Stimulated activated CD4-positive, alpha-beta T cell treated with anti-CD3 and anti-CD28 coated beads, Interleukin-2, amount 100 ng/mL, for 48 hours (primary cell): ENCODE measurements around the gene PTPRH.
"Not testable (repeated sequence)": the region's sequence is repeated elsewhere in the genome, so short reads cannot be mapped to it uniquely, and the experiment has no call there.

ENCODE experiments used
- DNase-seq, 2 donors: peaks; one replicate each; pipeline ENCODE4 v3.0.0-alpha.2; 2020

PTPRH gene

DNA sequence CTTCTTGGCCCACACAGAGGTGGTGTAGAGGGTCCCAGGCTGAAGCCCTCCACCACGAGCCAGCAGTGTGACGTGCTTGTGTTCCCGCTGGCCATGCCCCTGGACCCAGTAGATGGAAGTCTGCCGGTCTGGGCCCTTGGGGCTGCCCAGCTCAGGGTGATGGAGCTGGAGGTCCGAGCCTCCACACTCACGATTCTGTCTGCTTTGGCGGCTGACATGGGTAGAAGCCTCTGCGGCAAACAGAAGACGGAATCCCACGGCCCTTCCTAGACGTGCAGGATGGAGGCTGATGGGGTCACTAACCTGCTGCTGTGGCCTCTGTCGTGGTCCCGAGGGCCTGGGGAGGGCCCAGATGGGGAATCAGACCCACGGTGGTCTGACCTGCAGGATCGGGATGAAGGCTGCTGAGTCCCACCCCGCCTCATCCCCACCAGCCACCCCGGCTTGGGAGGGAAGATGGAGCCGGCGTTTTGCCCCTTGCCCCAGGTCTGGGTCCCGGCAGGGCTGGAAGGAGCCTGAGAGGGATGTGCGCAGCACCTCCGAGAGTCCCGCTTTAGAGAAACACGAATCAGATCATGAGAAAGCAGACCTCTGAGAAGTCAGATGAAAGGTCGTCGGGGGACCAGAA is 14.9 kb upstream of the PTPRH start:
- no peak for DNase-seq

DNA sequence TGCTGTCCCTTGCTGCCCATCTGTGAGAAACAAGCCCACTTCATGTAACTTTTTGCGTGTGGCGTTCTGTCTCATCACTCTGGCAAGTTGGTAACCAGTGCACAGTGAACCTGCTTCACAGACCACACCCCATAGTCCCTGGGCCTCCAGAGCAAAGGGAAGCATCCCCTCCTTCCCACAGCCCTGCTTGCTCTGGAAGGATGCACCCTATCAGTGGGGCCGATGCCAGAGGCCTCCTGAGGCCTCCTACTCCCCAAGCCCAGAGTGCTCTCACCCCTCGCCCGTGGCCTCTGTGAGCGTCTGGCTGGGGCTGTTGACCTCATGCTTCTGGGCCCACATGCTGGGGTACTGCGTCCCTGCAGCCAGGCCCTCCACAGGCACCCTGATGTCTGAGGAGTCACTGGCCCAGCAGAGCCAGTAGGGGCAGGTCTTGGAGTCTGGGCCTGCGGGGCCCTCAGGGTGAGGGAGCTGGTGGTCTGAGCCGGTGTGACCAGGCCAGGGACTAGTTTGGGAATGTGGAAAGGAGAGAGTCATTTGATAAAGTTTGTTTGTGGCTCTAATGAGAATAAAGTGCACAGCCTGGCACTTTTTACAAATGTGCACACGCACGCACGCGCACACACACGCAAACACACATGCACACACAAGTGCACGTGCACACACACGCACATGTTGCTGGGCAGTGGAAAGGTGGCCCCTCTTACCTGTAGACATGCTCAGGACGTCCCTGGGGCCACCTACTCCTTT is 14.2 kb upstream of the PTPRH start:
- no peak for DNase-seq

DNA sequence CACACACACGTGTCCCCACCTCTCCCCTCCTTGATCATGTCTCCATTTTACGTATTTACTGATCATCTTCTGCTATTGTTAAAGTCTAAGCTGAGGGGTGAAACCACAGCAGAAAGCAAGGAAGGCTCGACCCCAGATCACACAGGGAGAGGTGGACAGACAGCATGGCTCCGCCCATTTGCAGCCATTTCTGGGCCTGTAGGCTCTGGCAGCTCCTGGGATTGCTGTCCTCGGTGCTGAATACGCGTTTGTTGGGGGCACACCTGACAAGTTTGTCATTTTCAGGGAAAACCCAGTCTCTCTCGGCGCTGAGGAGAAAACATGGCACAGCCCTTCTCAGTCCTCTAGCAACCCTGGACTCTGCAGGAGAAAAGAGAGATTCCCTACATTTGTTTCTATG is 11.2 kb upstream of the PTPRH start:
- no peak for DNase-seq

DNA sequence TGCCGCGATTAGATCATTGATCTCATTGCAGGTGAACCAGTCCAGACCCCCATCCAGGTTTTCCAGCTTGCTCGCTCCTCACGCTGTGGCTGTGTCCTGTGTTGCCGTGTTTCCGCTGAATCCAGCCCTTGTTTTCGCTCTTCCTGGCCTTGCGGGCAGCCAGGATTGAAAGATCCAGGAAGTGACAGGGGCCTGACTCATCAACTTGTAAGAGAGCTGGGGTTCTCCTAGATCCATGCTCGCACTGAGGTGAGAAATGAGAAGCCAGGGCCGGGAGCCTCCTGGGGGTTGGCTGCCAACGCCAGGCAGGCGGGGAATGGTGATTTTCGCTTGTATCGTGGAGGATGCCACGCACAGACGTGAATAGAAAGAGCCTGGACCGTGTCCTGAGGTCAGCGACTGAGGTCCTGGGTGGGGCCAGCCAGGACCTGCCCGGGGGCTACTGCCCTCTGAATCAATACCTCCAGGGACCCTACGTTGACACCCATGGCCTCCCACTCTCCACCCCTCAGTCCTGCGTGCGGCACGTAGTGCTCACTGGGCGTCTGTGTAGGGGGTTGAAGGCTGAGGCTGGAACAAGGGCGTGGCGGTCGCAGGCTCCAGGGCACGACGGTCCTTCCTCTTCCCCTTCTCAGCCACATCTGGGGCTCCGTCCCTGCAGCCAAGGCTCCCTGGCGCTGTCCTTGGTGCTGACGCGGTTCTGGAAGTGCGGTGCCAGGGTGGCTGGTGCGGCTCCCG is 7.3 kb upstream of the PTPRH start:
- peak; percentile 50 to 52 for DNase-seq

GRCh38 chr19:55213547-55213946 is 4.2 kb upstream of the PTPRH start:
- no peak for DNase-seq

DNA sequence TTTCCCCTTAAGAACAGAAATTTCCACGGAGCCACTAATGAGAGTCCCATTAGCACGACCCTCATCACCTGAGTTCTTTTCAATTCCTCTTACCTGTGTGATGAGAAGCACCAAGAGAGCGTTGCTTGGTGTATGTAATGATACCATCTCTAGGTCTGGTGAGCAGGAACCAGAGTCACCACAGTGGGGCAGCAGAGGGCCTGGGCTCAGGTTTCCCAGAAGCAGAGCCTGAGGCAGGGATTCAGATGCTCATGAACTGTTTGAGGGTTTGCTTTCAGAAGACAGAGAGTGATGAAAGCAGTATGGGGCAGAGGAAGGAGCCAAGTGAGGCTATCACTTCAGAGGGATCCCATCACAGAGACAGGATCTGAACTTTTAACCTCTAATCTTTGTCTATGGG is 3.1 kb upstream of the PTPRH start:
- DNase-seq: peak; percentile 48 to 52

DNA sequence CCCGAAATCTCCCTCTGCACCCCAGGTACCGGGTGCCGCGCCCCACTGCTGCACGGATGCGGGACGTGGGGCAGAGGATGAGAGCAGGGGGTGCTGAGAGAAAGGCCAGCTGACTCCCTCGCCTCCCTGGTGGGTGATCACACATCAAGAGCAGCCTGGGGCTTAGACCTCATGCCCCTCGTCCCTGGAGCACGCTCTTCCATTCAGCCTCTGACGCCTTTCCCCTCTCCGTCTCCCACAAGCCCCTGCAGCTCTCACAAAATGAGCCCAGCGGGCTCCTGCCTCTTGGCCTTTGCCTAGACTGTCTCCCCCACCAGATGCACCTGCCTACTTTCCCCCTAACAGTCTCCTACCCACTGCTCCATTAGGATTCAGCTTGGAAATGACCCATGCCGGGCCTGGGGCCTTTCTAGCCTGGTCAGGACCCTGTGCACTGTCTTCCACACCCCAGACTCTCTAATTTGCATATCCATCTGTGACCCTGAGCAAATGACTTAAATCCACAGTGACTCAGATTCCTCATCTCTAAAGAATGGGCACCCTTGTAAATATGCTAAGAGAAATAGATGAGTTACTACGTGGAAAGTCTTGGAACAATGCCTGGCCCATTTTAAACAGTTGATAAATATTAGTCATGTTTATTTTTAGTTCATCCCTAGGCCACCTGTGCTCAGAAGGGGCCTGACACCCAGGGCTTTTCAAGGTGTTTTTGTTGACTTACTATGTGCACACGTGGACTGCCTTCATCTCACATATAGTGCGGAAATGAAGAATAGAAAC is 582 bp upstream of the PTPRH start:
- DNase-seq: no peak

DNA sequence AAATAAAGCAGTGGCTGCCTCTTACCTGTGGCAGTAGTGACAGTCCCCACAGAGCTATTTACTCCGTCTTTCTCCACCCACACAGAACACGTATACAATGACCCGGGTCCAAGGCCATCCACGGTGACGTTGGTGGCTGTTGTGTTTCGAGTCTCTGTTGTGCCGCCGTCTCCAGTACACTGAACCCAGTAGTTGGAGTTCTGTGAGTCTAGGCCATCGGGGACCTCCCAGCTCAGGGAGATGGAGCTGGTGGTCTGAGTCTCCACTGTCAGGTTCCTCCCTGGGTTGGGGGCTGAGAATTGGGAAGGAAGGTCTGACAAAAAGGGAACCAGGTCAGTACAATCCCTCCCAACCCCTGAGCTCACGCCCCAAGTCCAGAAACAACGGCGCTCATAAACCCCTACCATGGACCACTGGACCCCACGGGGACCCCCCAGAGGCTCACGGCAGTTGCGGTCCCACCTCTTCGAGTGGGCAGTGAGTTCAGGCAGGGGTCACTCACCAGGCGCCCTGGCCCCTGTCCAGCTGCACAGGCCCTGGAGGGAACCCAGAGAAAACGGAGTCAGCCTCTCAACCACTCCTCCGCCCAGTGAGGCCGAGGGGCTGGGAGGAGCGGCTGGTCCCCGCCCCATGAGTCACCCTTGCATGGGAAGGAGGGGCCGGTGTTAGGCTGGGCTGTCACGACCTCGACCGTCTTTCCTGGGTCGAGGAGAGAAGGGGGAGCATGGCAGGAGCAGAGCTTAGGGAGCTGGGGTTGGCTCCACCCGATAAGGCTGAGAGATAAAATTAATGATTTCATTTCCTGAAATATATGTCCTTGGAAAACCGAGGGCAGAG is 2.4 kb downstream of the PTPRH start:
- DNase-seq: peak; percentile 29 to 44

DNA sequence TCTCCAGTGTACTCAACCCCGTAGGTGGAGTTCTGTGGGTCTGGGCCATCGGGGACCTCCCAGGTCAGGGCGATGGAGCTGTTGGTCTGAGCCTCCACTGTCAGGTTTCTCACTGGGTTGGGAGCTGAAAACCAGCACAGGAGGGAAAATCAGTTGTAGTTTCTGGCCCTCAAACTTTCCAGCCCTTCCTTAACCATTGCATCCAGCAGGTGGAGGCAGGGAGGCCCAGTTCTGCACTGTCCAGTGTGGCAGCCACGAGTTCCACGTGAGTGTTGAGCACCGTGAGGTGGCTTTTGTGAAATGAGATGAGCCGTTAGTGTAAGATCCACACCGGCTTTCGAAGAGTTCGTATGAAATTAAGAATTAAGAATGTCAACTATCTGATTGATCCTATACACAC is 7.1 kb downstream of the PTPRH start:
- DNase-seq: not testable (repeated sequence)

GRCh38 chr19:55199620-55200204 is 9.6 kb downstream of the PTPRH start:
- DNase-seq: no peak

DNA sequence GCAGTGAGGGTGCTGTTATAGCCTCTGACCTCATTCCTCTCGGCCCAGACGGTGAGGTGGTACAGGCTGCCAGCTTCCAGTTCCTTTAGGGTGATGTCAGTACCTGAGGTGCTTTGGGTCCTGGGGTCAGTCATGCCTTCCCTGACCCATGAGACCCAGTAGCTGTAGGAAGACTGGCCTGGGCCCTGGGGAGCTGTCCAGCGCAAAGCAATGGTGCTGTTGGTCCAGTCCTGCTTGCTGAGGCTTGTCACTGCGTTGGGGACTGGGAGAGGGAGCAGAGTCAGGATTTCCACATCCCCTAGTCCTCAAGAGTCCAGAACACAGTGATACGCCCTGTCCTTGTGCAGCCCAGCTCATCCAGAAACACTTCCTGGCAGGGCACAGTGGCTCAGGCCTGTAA is 10.7 kb downstream of the PTPRH start:
- DNase-seq: no peak

DNA sequence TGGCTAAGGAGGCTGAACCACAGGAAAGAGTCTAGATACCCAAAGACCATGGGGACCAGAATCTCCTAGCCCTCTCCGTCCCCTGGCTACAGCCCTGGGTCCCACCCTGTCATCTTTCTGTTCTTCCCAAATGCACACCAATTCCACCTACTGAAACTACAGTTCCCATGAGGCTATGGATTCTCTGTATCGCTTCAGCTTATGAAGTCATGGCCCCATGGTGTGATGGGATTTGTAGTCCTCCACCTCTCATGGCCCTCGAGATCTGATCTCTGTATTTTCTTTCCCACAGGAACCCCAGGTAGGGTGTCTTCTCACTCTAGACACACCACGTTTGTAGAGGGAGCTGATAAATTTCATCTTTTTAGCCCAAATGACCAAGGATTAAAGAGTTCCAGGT is 11.8 kb downstream of the PTPRH start:
- DNase-seq: no peak

DNA sequence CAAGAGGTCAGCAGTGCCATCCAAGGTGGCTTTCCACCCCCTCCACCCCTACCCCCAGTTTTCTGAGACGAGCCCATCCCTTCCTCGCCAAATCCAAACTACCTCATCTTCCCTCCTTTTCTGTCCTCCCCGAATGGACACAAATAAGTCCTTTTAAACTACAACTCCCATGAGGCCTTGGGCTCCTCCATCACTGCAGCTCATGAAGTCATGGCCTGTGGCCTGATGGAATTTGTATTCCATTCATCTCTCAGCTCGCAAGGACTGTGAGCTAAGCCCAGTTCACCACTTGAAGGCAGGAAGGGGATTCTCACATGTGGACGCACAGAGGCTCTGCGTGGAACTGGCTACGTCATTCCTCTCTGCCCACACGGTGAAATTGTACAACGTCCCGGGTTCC is 12.5 kb downstream of the PTPRH start:
- no peak for DNase-seq

DNA sequence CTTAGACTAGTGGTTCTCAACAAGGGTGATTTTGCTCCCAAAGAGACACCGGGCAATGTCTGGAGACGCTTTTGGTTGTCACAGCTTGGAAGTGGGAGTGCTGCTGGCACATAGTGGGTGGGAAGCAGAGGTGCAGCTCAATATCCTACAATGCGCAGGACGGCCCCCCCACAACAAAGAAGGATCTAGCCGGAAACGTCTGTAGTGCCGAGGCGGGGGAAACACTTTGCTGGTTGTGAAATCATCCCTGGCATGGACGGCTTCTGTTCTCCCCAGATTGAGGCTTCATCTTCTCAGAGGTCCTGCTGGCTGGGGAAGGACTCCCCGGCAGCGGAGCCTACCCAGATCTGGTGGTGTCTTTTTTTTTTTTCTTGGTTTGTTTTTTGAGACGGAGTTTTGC is 15.8 kb downstream of the PTPRH start:
- DNase-seq: no peak

GRCh38 chr19:55189403-55189835 is 19.9 kb downstream of the PTPRH start:
- DNase-seq: no peak

DNA sequence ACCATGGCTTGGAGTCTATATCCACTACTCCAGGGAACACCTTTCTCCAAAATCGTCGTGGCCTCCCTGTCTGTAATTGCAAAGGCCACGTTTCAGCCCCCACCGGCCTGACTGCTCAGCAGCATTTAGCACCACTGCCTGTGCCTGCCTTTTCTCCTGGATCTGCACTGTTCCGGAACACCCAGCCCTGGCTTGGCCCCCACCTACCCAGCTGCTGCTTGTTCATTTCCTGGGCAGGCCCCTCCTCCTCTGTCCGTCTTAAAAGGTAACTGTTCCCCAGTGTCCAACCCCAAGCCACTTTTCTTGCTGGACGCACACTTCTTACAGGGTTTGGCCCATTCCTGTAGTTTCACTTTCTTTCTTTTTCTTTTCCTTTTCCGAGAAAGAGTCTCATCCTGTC is 20.7 kb downstream of the PTPRH start:
- no peak for DNase-seq

GRCh38 chr19:55186080-55186479 is 23.2 kb downstream of the PTPRH start:
- DNase-seq: no peak

DNA sequence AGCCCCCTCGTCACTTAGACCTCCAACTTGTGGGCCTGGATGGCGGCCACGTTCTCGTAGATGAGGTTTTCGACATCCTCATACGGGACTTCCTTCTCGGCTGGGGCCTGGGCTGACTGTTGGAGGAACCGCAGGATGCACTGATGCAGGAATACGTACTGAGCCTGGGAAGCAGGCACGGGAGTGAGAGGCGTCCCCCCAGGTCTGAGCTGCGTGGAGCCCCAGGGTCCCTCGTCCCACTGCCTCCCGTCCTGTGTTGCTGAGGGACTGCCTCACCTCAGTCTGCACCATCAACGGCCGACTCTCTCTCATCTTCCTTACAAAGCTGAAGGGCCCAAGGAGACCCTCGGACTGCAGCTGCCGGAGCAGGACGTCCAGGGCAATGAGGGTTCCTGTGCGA is 27.6 kb downstream of the PTPRH start:
- no peak for DNase-seq

DNA sequence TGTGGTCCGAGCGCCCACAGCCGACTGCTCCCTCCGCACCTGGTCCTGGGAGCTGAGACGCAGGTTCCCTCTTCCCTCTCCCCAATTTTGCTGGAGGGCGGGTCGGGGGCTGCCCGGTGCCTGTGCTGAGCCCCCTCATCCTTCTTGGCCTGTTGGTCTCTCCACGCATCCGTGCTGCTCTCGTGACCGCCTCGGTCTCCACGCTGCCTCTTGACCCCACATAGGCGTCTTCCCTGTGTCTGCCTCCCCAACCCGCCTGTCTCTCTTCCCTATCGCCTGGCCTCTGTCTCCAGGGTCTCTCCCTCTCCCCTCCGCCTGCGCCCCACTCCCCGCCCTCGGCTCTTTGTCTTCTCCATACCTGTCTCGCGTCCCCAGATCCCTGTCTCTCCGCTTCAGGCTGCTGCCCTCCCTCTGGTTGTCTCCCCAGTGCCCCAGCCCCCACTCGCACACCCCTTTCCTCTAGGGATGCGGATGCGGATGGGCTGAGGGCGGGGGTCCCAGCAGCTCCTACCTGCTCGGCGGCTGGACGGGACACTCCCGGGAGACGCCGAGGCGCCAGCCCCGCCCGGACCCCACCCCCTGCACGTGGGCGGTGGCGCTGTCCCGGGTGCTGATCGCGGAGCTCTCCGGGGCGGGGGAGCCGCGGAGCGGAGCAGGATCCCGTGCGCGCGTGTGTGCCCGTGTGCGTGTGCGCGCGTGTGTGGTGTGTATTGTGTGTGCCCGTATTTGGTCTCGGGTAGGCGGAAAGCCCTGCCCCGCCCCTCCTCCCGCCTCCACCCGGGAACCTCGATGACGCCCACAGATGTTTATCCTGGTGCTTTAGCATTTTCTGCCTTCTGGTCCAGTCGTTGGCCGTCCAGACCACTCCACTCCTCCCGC is 29.5 kb downstream of the PTPRH start, which contains the start of gene SYT5:
Gene SYT5, minus strand, starts transcription at position 684 of the 879 bp plus-strand sequence. CDS start 1,248 bp downstream, outside the sequence.
- DNase-seq: peak; percentile 70

GRCh38 chr19:55178781-55179599 is 30.3 kb downstream of the PTPRH start:
- peak; percentile 76 to 82 for DNase-seq
